Stimulated activated CD4-positive, alpha-beta T cell treated with anti-CD3 and anti-CD28 coated beads, Interleukin-1b, Interleukin-23, amount 100 ng/mL, for 48 hours (primary cell): ENCODE data around the gene KIF2C.
A peak's percentile ranks its signal among the peaks of the same experiment; 100 is the strongest.
"Not testable (repeated sequence)": the region's sequence is repeated elsewhere in the genome, so short reads cannot be mapped to it uniquely, and the experiment has no call there.

Experiments used
- DNase-seq: peaks from one replicate; pipeline ENCODE4 v3.0.0-alpha.2; 2020

KIF2C gene

DNA sequence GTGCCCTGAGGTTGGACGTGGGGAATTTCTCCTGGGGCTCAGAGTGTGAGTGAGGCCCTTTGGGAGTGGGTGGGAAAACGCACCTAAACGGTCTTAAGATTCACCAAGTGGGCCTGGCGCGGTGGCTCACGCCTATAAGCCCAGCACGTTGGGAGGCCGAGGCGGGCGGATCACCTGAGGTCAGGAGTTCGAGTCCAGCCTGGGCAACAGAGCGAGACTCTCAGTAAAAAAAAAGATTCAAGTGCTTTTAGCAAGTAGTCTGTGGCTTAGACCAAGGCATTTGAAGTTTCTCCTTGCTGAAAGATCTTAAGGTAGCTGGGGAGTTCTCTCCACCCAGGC lies 37.1 kb downstream of the KIF2C start:
- no peak for DNase-seq

DNA sequence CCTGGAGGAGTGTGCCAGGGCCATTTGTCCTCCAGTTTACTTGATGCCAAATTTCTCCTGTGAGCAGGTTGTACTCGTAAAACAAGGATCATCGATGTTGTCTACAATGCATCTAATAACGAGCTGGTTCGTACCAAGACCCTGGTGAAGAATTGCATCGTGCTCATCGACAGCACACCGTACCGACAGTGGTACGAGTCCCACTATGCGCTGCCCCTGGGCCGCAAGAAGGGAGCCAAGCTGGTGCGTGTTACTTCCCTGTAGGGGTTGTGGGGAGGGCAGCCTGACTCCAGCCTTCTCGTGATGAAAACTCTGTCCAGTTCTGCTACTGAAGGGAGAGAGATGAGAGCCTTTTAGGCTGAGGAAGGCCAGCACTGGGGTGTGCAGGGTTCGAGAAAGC lies 37.9 kb downstream of the KIF2C start:
- DNase-seq: no peak

DNA sequence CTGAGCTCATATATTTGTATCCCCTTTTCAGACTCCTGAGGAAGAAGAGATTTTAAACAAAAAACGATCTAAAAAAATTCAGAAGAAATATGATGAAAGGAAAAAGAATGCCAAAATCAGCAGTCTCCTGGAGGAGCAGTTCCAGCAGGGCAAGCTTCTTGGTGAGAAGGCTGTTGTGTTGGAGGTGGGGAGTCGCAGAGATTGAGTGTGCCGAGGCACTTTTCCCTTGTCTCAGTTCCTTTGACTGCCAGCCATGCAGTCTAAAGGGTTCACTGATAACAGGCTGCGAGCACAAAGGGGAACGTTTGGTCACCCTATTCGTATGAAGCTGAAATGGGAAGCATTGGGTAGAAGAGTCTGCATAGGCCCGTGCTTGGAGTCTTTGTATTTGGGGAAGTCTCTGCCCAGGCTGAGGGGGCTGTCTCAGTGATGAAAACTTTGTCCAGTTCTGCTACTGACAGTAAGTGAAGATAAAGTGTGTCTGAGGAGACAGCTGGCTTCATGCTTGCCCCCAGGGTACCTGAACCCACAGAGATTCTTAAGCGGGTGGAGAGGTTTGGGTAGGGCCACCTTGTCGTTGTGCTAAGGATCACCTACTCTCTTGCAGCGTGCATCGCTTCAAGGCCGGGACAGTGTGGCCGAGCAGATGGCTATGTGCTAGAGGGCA lies 38.5 kb downstream of the KIF2C start:
- no peak for DNase-seq

DNA sequence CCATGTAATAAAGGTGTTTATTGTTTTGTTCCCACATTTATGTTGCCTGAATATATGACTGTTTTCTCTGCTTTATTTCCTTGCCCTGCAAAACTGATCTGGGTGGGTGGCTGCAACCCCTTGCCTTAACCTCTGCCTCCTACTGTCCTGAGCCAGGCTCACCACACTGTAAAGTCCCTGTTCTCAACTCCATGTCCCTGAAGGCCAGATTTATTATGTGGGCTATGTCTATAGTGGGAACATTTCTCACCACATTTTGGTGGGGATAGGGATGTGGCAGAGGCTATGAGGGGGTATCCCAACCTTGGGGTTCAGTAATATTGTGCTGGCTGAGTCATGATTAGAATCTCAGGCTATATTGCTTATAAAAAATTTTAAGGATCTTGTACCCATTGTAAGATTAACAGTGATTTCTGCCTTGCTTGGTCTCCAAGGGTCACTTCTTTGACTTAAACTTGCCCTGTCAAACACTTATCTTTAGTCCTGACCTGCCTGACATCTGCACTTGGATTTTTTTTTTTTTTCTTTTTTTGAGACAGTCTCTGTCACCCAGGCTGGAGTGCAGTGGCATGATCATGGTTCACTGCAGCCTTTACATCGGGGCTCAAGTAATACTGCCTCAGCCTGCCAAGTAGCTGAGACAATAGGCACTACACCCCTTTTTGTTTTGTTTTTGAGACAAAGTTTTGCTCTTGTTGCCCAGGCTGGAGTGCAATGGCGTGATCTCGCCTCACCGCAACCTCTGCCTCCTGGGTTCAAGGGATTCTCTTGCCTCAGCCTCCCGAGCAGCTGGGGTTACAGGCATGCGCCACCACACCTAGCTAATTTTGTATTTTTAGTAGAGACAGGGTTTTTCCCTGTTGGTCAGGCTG lies 39.3 kb downstream of the KIF2C start:
- DNase-seq: no peak

DNA sequence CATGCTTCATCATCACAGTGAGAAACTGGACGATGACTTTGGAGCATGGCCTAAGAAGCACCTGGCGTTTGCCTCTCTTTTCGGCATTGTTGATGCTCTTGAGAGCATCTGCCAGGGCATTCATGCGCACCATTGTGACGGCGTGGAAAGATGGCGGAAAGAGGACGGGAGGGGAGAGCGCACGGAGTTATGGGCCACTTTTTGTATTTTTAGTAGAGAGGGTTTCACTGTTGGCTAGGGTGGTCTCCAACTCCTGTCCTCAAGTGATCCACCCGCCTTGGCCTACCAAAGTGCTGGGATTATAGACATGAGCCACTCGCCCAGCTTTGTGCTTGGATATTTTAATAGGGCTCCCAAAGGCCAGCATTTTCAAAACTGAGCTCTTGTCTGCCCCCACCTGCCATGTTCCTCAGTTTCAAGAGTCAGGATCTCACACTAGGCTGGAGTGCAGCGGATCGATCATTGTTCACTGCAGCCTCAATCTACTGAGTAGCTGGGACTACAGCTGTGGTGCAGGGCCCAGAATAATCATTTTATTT lies 41.0 kb downstream of the KIF2C start:
- DNase-seq: no peak

DNA sequence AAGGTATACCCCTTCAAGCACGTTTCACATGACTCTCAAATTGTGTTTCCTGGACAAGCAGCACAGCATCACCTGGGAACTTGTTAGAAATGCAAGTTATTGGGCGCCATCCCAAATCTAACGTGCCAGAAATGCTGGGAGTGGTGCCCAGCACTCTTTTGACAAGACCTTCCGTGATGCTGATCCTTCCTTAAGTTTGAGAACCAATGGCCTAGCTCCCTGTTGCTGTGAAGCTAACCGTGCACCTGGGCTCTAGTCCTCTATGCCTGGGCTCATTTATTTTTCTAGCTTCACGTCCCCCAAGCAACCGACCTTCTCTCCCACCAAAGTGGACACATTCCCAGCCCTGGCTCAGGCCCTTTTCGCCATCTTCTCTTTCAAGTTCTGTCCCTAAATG lies 44.1 kb downstream of the KIF2C start:
- no peak for DNase-seq

DNA sequence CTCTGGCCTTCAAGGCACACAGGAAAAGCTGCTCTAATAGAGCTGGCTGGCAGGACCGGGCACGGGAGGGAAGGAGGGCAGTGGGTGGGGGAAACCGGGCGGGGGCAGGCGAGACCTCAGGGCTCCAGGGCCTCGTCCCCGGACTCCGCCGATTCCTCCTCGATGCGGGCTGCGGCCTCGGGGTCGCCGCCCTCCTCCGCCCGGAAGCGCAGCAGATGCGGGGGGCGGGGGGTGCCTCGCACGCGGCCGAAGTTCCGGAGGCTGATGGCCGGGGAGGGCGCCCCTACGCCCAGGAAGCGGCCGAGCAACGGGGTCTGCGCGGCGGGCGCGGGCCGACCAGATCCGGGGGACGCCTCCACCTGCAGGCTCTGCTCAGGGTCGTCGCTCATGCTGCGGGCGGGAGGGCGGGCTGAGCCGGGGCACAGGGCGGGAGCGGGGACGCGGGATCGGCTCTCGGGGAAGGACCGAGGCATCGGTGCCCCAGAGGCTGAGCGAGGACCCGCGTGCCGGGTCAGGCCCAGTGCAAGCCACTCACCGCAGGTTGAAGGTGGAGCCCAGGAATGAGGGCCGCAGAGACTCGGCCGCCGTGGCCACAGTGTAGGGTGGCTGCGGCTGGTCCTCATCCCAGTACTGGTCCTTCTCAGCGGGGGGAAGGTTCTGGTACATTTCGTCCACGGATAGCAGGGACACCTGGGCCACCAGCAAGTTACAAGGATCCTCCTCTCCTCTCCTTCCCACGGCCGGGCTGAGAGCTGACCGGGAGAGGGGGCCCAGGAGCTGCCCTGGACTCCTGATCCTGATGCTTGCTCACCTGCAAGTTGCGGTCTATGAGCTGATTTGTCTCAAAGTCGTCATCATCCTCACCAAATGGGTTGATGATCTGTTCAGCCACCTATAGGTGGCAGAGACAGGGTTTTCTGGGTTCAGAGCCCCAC lies 44.7 kb downstream of the KIF2C start:
- no peak for DNase-seq

DNA sequence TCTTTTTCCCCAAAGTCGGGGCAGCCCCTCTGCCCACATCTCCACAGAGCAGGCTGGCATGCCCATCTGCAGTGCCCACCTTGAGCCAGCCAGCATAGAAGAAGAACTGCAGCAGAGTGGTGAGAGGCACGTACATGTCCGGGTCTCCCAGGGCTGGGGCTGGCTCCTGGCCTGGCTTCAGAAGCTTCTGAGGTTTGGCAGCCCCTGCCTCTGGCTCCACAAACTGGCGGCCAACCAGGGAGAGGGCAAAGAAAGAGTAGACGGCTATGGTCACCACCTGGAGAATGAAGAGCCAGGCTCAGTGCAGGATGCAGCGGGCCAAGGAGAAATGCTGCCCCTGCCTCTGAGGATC lies 45.4 kb downstream of the KIF2C start:
- no peak for DNase-seq

DNA sequence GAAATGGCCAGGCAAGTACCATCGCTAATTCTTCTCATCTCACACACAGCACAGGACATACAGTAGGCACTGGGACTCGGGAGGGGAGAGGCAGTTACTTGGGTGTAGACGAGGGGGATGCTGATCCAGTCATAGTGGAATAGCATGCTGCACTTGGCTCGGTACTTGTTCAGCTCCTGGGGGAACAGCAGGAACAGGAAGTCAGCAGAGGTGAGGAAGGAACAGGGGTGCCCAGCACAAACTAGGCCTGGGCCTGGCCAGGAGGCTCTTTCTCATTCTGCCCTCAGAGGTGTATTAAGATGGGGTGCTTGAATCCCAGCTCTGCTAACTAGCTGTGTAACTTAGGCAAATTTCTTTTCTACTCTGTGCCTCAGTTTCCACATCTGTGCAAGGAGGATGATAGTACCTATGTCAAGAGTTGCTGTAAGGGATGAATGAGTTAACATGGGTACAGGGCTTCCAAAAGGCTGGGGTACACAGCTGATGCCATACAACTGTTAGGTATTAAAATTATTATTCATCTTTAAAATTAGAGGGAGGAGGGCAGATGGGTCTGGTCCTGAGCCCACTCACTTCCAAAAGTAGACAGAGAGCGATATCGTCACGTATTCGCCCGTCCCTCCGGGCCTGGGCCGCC lies 46.0 kb downstream of the KIF2C start:
- DNase-seq: no peak

DNA sequence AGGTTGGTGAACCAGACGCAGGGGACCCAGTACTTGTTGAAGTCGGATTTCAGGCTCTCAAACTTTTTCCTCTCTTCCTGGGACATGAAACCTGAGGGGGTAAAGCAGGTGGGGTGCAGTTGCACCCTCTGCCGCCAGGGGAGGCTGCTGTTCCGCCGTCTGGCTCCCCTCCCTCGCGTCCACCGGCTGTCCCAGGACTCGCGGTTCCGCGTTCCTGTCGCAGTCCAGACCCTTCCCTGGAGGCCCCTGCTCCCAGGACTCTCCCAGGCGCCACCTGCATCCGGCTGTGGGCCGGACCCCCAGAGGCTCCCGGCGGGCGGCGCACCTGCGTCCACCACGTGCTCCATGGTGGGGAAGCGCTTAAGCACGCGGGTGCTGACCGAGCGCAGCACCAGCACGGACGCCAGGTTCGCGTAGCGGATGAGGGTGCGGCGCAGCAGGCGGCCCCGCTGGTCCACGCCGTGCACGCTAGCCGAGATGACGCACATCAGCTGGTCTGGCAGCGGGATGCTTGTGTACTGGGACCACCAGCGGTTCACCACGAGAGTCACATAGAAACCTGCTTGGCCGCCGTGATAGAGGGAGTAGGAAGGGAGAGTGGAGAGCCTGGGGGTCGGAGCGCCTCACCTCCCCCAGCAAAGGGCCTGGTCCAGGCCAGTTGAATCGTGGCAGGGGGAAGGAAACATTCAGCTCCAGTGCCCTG lies 46.7 kb downstream of the KIF2C start:
- DNase-seq: peak; percentile 78

DNA sequence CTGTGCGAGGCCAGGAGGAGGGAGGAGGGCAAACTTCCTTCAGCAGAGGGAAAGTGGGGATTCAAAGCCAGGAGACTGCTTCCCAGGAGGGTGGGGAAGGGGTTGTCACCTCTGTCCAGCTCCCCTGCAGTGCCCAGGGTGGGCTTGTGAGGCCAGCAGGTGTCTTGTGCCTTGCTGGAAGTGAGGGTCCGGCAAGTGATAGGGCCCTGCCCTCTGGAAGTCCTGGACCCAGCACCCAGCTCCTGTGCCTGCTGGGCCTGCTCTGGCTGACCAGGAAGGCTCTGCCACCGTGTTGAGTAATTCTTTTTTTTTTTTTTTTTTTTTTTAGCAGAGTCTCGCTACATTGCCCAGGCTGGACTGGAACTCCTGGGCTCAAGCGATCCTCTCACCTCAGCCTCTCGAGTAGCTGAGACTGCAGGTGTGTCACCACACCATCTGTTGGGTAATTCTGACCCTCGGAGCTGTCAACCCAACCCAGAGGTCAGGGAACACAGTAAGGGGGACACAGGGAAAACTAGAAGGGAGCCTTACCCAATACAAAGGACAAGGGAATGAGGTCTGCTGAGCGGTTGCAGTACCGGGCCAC lies 47.3 kb downstream of the KIF2C start:
- DNase-seq: no peak

DNA sequence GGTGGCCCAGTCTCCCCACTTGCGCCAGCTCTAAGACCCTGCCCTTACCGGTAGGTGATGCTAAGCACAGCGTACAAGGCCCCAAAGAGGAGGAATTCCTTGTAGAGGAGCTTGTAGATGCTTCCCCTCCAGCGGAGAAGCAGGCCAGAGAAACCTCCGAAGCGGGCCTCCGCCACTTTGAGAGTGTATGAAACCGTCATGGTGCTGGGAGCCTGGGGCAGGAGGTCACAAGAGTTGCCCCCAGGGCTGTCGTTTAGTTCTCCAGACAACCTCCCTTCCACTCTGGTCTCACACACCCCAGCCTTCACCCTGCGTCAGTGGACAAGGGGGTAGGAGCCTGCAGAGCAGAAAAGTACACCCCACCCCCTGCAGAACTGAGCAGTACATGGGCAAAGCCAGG lies 47.9 kb downstream of the KIF2C start:
- DNase-seq: no peak

DNA sequence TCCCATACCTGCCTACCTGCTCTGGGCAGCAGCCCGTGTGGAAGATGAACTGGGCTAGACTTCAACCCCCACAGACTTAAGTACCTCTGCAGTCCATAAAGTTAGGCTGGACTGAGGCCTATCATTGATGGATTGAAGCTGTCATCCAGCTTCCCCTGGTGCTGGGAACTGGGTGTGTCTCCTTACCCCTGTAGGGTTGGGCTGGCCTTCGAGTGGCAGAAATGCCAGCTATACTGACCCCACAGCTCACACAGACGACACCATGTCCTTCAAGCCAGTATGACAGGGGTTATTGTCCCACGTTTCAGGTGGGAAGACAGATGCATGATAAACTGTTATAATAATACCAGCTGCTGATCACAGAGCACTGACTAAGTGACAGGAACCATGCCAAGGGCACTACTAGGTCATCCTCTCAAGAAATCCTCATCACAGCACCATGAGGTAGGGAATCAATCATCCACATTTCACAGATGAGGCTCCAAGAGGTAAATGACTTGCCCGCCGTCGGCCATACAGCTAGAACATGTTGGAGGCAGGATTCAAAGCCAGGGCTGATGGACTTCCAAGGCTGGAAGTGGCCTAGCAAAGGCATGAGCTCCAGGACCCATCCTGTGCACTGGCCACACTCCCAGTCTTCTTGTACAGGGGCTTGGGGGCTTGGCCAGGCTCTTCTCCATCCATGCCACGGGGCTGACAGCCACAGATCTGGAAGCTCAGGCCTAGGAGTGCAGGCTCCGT lies 48.7 kb downstream of the KIF2C start, which contains the start of gene BEST4:
Gene BEST4, minus strand, starts transcription at position 51 of the 741 bp plus-strand sequence. CDS start 465 bp downstream, outside the sequence.
- DNase-seq: no peak

DNA sequence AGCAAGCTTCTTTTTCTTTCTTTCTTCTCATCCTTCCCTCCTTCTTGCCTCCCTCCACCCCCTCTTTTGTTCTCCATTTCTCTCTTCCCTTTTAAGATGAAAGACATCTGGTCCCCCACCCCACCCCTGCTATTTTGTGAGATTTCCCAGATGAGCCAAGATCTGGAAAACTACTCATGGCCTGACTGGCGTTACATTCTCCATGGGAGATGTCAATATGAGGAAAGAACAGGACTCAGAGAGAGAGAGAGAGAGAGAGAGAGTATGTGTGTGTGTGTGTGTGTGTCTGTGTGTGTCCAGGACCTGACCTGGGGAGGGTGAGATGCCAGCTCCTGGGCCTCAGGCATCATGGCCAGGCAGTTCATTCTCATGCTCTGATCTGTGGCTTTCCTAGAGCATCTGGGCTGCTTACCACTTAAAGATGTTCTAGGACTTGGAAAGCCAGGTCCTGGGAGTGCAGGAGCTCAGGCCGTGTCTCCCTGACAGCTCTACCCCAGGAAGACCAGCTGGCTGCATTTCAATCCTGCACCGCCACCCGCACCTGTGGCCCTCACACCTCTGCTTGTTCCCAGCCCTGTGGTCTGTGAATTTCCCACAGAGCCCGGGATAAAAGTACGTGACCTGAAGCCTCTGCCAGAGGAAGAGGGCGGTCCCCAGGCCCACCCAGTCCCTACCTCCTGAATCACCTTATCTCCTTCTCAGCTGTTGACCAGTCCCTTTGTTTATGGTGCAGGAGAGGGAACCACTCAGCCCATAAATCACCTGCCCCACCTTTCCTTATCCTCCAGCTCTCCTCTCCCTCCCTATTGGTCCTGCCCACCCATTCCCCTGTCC lies 51.5 kb downstream of the KIF2C start:
- no peak for DNase-seq

DNA sequence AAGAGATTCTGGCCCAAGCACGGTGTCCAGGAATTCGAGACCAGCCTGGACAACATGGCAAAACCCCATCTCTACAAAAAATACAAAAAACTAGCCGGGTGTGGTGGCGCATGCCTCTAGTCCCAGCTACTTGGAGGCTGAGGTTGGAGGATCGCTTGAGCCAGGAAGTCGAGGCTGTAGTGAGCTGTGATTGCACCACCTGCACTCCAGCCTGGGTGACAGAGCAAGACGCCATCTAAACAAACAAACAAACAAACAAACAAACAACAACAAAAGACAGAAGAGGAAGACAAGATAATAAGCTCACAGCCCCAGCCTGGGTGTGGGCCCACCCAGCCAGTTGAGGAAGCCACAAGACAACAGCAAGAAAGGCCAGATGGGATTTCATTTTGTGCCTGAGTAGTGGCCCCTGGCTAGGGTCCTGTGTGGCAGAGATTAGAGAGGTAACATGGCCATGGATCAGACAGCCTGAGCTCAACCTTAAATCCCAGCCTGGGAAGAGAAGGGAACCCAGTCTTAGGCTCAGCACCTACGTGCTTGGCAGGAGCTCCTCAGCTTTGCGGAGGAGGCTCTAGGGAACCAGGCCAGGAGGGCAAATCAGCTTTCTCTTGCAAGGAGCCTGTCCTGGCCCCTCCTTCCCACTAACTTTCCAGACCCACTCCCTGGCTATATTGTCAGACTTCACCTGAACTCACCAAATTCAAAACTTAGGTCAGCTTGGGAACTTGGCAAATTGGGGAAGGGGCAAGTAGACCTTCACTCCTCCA lies 53.3 kb downstream of the KIF2C start:
- no peak for DNase-seq

DNA sequence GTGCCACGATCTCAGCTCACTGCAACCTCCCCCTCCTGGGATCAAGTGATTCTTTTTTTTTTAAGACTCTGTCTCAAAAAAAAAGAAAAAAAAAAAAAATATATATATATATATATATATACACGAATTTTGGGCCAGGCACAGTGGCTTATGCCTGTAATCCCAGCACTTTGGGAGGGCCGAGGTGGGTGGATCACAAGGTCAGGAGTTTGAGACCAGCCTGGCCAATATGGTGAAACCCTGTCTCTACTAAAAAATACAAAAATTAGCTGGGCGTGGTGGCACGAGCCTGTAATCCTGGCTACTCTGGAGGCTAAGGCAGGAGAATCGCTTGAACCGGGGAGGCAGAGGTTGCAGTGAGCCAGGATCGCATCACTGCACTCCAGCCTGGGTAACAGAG lies 58.2 kb downstream of the KIF2C start:
- not testable (repeated sequence) for DNase-seq

DNA sequence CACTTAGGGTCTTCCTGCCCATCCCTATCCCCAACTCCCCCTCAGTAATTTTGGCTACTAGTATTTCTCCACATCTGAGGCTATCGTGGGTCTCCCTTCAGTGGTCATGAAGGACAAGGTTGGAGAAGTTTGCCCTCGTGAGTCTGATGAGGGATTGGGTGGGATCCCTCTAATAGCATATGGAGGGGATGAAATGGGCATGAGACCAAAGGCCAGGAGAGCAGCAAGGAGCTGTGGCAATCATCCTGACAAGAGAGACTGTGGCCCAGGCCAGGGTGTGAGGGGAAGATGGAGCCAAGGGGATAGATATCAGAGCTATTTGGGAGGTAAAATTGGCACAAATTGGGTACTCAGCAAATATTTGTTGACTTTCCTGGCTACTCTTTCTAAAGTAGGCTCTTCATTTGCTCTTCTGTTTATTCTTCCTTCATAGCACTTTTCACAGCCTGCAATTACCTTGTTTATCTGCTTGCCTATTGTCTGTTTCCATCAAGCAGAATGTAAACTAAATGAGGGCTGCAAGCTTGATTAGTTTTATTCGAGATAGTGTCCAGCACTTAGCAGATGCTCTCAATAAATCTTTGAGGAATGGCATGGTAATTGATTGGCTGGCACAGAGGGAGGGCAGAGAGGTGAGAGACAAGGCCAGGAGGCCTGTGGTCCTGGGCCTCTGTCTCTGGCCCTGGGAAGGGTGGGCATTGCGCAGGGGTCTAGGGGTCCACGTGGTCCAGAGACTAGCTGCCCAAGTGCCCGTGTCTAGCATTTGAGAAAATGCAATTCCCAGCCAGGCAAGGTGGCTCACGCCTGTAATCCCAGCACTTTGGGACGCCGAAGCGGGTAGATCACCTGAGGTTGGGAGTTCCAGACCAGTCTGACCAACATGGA lies 59.1 kb downstream of the KIF2C start:
- DNase-seq: no peak
